ENCODE data around the gene ABCG1.

GRCh38 chr21:42255825-42256224 lies 36.9 kb downstream of the ABCG1 start:
- TF ChIP-seq, protein P1, sequence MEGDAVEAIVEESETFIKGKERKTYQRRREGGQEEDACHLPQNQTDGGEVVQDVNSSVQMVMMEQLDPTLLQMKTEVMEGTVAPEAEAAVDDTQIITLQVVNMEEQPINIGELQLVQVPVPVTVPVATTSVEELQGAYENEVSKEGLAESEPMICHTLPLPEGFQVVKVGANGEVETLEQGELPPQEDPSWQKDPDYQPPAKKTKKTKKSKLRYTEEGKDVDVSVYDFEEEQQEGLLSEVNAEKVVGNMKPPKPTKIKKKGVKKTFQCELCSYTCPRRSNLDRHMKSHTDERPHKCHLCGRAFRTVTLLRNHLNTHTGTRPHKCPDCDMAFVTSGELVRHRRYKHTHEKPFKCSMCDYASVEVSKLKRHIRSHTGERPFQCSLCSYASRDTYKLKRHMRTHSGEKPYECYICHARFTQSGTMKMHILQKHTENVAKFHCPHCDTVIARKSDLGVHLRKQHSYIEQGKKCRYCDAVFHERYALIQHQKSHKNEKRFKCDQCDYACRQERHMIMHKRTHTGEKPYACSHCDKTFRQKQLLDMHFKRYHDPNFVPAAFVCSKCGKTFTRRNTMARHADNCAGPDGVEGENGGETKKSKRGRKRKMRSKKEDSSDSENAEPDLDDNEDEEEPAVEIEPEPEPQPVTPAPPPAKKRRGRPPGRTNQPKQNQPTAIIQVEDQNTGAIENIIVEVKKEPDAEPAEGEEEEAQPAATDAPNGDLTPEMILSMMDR (IDR thresholded peaks at IDR 0.05) = no peak
- TF ChIP-seq POLR2A (IDR thresholded peaks at IDR 0.05) = no peak
